GM12878 (cell line): ENCODE results near the gene ABL1. TPM values are rescaled to one million over a fixed set of nuclear protein-coding genes. Genes with fewer than 3 reads are reported as not detected.
A peak's percentile ranks its signal among the peaks of the same experiment; 100 is the strongest.

Source experiments
- ATAC-seq: fragments of 200-7000 bp; cut with Tn5 transposase; 3 replicates; pipeline ENCODE4 v1.9.1; 2020; ENCODE audit warnings: mild to moderate bottlenecking, moderate library complexity
- BruUV-seq: library from RNA; stranded (reverse); fragments of 400-500 nt; replicated peaks from 2 replicates; lab custom pipeline; 2021; lab: Mats Ljungman, UMichigan
- CTCF ChIA-PET: fragments of 300-600 bp; sonication (Branson Sonifier 250); formaldehyde crosslinking; extraction: SDS; loops from one replicate; lab custom pipeline; 2021; ENCODE audit warnings: inconsistent platforms; lab: Yijun Ruan, JAX
- POLR2A ChIA-PET: fragments of 350-600 bp; formaldehyde crosslinking; extraction: SDS; loops from one replicate; lab custom pipeline; 2021; ENCODE audit warnings: inconsistent platforms; lab: Charles Lee
- RAD21 ChIA-PET: fragments of 300-600 bp; sonication (Branson Sonifier 250); formaldehyde crosslinking; loops from one replicate; lab custom pipeline; 2023; ENCODE audit warnings: antibody characterized with exemption; ENCODE audit not compliant: unreplicated experiment; lab: Charles Lee
- SMC1A ChIA-PET: fragments of 300-600 bp; sonication (Branson Sonifier 250); formaldehyde crosslinking; loops from one replicate; lab custom pipeline; 2023; ENCODE audit not compliant: unreplicated experiment, uncharacterized antibody; lab: Charles Lee
- DNase-seq: peaks from one replicate; pipeline ENCODE4 v3.0.0-alpha.2; 2011; ENCODE audit warnings: low read depth, low spot score
- FAIRE-seq: peaks from 3 replicates; lab custom pipeline; 2011; peaks lifted over from hg19 to GRCh38; lab: Jason Lieb, UNC
- H2AFZ ChIP-seq: 2 replicates; pipeline ENCODE4 v1.6.0; 2011; ENCODE audit warnings: low read depth, low read length, control low read depth; ENCODE audit not compliant: control insufficient read depth
- H3K27ac ChIP-seq: 2 replicates; pipeline ENCODE4 v1.5.1; 2011; ENCODE audit warnings: control low read depth; ENCODE audit not compliant: control insufficient read depth, insufficient read depth
- H3K27me3 ChIP-seq, 2 experiments: replicated peaks in 1 of 2; 2 replicates each; pipeline versions ENCODE4 v1.6.0 to v1.6.1; 2011; ENCODE audit warnings: low read length in 1 of 2; ENCODE audit not compliant: control insufficient read depth in 2 of 2, insufficient read depth in 2 of 2
- H3K36me3 ChIP-seq, 2 experiments: 2 replicates each; pipeline ENCODE4 v1.5.1; 2011; ENCODE audit warnings: low read length in 1 of 2; ENCODE audit not compliant: control insufficient read depth in 2 of 2, insufficient read depth in 2 of 2
- H3K4me1 ChIP-seq: 2 replicates; pipeline ENCODE4 v1.6.1; 2011; ENCODE audit warnings: mild to moderate bottlenecking, low read length, moderate library complexity, mixed read lengths; ENCODE audit not compliant: control insufficient read depth, insufficient read depth
- H3K4me2 ChIP-seq: 2 replicates; pipeline ENCODE4 v1.6.0; 2011; ENCODE audit warnings: control low read depth; ENCODE audit not compliant: control insufficient read depth, insufficient read depth
- H3K4me3 ChIP-seq: fragments of 200-600 bp; sonication (generic); 2 replicates; pipeline ENCODE4 v1.5.1; 2016
- H3K79me2 ChIP-seq: 2 replicates; pipeline ENCODE4 v1.6.0; 2011; ENCODE audit warnings: low read length; ENCODE audit not compliant: control insufficient read depth, insufficient read depth
- H3K9ac ChIP-seq: 2 replicates; pipeline ENCODE4 v1.8.0; 2011; ENCODE audit warnings: low read length, control low read depth, mixed read lengths; ENCODE audit not compliant: control insufficient read depth, insufficient read depth
- H3K9me3 ChIP-seq: replicated peaks from 3 replicates; pipeline ENCODE4 v1.5.1; 2011; ENCODE audit warnings: mild to moderate bottlenecking, low read length; ENCODE audit not compliant: control insufficient read depth, insufficient read depth
- H4K20me1 ChIP-seq: 2 replicates; pipeline ENCODE4 v1.6.0; 2011; ENCODE audit not compliant: control insufficient read depth, insufficient read depth
- CREB1 ChIP-seq: IDR thresholded peaks from 2 replicates; pipeline ENCODE4 v1.6.1; 2012; ENCODE audit warnings: low read depth, mild to moderate bottlenecking, inconsistent platforms
- RBBP5 ChIP-seq: fragments of 200-600 bp; sonication (generic); conservative IDR thresholded peaks from 2 replicates; pipeline ENCODE4 v1.6.1; 2016
- SREBF1 ChIP-seq: IDR thresholded peaks from 2 replicates; pipeline ENCODE4 v1.6.1; 2012; ENCODE audit warnings: mild to moderate bottlenecking, low read length
- SRF ChIP-seq, 2 experiments: IDR thresholded peaks; 2 replicates each; pipeline ENCODE4 v1.6.1; 2011; ENCODE audit warnings: low read depth in 2 of 2, low read length in 2 of 2, mild to moderate bottlenecking in 1 of 2, moderate library complexity in 1 of 2
- WGBS: methylation state at CpG from one replicate; pipeline ENCODE4 v1.1.6; 2016; ENCODE audit warnings: low lambda C conversion rate; ENCODE audit not compliant: insufficient replicate concordance, insufficient coverage; ENCODE audit errors: missing lambda C conversion rate; 5-methylcytosine and 5-hydroxymethylcytosine counted together
- in situ Hi-C: fragments of 300-500 bp; cut with MboI; formaldehyde crosslinking; loops from 9 replicates; pipeline ENCODE4 v1.14.3; 2018; ENCODE audit warnings: mixed read lengths
- intact Hi-C: fragments of 100-400 bp; cut with micrococcal nuclease; formaldehyde crosslinking; loops from one replicate; pipeline ENCODE4 v1.14.2; 2022; ENCODE audit not compliant: unreplicated experiment
- polyA plus RNA-seq, 11 experiments: library from polyadenylated mRNA; depleted of rRNA in 4 of 11; unstranded in 6 of 11; stranded (reverse) in 5 of 11; fragments of >200 nt; fragmentation: Nextera tagmentation in 4 of 11; fragmentation: Illumina TruSeq in 1 of 11; extraction: Ambion mirVana in 4 of 11; extraction: Trizol in 1 of 11; gene quantifications; 1 replicate in 1 of 11; 2 replicates in 10 of 11; pipeline versions ENCODE4 v1.2.1 to v1.2.3, GENCODE V29; 2011 to 2016; ENCODE audit warnings: inconsistent platforms in 2 of 11, missing spikeins in 2 of 11, low read depth in 1 of 11
- total RNA-seq, 4 experiments: library from RNA; depleted of rRNA in 3 of 4; stranded (reverse); fragments of >200 nt in 3 of 4; fragmentation: Illumina TruSeq in 1 of 4; extraction: Trizol in 1 of 4; gene quantifications; 2 replicates each; pipeline versions ENCODE4 v1.2.1 to v1.2.3, GENCODE V29; 2013 to 2021
- TF ChIP-seq, protein P1 (sequence below): fragments of 450-650 bp; IDR thresholded peaks from 2 replicates; pipeline ENCODE4 v1.6.1; 2016; ENCODE audit warnings: mild to moderate bottlenecking, moderate library complexity, borderline replicate concordance
- TF ChIP-seq, protein P2 (sequence below): IDR thresholded peaks from 2 replicates; pipeline ENCODE4 v1.6.1; 2011; ENCODE audit warnings: borderline replicate concordance, low read depth, mild to moderate bottlenecking, moderate library complexity, mixed read lengths, low read length; ENCODE audit not compliant: insufficient read depth; ENCODE audit errors: extremely low read length

Gene ABL1
- total and polyA plus RNA-seq, 10 of the 15 experiments (the other 5 are each of a cell fraction or from before 2014, with no cell fraction given) = 0.79 to 51.5 (median 16.3) TPM

GRCh38 chr9:130918101-130918825, 83.2 kb downstream of the ABL1 start:
- ChIA-PET CTCF (interaction anchor here (1.1 kb wide), 1 partner anchor 48 kb away, joined by 3 read pairs; no protein-coding TSS in a partner anchor), POLR2A (no interaction called here), SMC1A (no interaction called here), RAD21 (no interaction called here)
- H3K4me3 ChIP-seq = no peak overlapping the region
- H3K27me3 ChIP-seq = no peaks in the 10 kb centered on the region; a peak in 1 of 4 replicates
- H4K20me1 ChIP-seq = no peaks in the 10 kb centered on the region
- H3K9me3 ChIP-seq = no peaks in the 10 kb centered on the region
- TF ChIP-seq, protein P1, sequence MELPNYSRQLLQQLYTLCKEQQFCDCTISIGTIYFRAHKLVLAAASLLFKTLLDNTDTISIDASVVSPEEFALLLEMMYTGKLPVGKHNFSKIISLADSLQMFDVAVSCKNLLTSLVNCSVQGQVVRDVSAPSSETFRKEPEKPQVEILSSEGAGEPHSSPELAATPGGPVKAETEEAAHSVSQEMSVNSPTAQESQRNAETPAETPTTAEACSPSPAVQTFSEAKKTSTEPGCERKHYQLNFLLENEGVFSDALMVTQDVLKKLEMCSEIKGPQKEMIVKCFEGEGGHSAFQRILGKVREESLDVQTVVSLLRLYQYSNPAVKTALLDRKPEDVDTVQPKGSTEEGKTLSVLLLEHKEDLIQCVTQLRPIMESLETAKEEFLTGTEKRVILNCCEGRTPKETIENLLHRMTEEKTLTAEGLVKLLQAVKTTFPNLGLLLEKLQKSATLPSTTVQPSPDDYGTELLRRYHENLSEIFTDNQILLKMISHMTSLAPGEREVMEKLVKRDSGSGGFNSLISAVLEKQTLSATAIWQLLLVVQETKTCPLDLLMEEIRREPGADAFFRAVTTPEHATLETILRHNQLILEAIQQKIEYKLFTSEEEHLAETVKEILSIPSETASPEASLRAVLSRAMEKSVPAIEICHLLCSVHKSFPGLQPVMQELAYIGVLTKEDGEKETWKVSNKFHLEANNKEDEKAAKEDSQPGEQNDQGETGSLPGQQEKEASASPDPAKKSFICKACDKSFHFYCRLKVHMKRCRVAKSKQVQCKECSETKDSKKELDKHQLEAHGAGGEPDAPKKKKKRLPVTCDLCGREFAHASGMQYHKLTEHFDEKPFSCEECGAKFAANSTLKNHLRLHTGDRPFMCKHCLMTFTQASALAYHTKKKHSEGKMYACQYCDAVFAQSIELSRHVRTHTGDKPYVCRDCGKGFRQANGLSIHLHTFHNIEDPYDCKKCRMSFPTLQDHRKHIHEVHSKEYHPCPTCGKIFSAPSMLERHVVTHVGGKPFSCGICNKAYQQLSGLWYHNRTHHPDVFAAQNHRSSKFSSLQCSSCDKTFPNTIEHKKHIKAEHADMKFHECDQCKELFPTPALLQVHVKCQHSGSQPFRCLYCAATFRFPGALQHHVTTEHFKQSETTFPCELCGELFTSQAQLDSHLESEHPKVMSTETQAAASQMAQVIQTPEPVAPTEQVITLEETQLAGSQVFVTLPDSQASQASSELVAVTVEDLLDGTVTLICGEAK = no peak
- no peak for TF ChIP-seq RBBP5
- TF ChIP-seq CREB1 = no peak
- TF ChIP-seq, protein P2, sequence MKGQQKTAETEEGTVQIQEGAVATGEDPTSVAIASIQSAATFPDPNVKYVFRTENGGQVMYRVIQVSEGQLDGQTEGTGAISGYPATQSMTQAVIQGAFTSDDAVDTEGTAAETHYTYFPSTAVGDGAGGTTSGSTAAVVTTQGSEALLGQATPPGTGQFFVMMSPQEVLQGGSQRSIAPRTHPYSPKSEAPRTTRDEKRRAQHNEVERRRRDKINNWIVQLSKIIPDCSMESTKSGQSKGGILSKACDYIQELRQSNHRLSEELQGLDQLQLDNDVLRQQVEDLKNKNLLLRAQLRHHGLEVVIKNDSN = peak; percentile 20
- TF ChIP-seq SREBF1 = no peak
- no peak for TF ChIP-seq SRF (IDR thresholded peaks at IDR 0.05; ENCODE audit: low read depth in 2 of 2, low read length in 2 of 2)
- DNase-seq (no peak), FAIRE-seq (no peak), ATAC-seq (no peak)
- H3K9ac ChIP-seq = no peak overlapping the region
- no peaks in the 10 kb centered on the region for H3K4me1 ChIP-seq
- WGBS = 62% methylated on average over 9 of the region's 9 CpGs
- in situ Hi-C loops = no loop called here
- H3K79me2 ChIP-seq = no peaks in the 10 kb centered on the region
- intact Hi-C loops = no loop called here
- no peaks in the 10 kb centered on the region for H3K36me3 ChIP-seq
- H3K27ac ChIP-seq = no peak overlapping the region
- H3K4me2 ChIP-seq = no peak overlapping the region
- BruUV-seq = no TSS peak
- no peak overlapping the region for H2AFZ ChIP-seq
